Islet precursor cell (in vitro differentiated cells): ENCODE measurements around the gene FGFR2.

ENCODE experiments used
- DNase-seq: peaks from one replicate; pipeline ENCODE4 v3.0.0-alpha.2; 2018

FGFR2 gene

DNA sequence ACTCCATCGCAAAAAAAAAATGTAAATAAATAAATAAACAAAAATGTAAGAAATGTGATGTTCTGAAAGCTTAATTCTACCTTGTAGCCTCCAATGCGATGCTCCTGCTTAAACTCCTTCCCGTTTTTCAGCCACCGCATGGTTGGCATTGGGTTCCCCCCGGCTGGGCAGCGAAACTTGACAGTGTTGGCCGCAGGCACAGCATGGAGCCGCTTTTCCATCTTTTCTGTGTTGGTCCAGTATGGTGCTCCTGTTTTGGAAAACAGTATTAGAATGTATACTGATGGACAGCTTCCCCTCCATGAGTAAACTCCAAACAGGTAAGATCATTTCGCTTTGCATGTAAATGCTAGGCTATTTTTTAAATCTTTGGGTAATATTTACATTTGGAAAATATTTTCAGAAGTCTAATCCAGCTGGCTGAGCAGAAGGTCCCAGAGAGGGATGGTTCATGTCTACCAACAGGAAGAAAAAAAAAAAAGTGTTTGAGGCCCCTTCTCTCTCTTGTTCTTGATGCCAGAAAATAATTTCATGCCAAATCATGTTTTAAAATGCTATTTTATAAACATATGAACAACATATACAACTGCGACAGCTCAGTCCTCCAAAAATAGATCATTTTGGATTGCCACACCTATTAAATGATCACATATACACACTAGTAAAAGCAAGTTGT lies 46.9 kb downstream of the FGFR2 start:
- no peak for DNase-seq

DNA sequence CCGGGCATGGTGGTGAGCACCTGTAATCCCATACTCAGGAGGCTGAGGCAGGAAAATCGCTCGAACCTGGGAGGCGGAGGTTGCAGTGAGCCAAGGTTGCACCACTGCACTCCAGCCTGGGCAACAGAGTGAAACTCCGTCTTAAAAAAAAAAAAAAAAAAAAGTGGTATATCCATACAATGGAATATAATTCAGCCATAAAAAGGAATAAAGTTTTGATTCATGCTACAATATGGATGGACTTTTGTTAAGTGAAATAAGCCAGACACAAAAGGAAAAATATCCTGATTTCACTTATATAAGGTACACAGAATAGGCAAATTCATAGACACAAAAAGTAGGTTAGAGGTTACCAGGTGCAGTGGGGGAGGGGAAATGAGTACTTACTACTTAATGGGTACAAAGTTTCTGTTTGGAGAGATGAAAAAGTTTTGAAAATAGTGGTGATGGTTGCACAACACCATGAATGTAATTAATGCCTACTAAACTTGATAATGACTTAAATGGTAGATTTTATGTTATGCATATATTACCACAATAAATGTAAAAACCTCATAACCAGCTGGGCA lies 53.9 kb downstream of the FGFR2 start:
- DNase-seq, result no peak

- DNase-seq, result no peak
Observed at GRCh38 chr10:121543545-121543944, 54.7 kb downstream of the FGFR2 start.

DNA sequence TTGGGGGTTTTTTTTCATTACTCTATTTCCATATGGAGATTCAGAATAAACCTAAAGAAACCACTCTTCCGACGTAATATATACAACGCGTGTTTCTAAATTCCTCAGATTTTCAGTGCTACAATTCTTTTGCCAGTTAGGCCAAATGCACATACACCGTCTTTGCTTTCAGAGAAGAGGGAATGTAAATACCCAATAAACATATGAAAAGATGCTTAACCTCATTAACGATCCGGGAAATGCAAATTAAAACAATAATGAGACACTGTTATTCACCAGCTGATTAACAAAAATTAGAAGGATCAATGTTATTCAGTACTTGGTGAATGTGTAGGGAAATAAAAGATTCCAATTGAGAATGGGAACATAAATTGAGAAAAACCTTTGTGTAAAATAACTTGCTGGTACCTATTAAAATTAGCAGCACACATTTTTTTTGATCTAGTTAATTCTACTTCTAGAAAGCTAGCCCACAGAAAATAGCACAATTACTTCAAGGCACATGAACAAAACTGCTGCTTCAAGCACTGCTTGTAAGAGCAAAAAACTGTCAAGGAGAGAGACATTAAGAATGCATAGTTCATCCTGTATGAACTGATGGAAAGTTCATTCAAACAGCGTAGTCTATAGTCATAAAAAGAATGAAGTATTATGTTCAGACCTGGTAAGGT lies 56.7 kb downstream of the FGFR2 start:
- no peak for DNase-seq

DNA sequence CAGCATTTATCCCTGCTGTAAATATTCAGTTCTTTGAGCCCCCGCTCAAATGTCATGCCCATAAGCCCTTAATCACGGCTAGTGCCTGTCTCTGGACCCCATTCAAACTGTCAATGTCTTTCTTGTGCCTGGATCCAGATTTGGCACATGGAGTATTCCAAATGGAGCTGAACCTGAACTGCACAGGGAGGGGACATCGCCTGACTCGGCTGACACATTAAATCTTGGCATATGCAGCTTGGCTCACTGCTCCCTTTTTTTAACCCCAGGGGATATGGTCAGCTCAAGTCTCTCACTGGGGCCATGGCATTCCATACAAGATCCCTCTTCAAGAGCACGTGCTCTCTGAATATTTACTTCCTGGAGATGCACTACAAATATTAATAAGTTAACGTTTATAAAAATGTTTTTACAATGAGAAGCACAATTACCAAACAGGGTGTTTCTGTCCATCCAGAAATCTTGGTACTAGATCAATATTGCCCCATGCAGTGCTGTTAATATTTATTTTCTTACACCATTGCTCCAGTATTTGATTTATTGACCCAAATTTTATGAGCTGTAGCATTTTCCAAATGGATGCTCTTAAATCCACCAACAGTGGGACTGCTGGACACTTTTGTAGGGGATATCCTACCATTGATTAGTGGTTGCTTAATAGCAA lies 57.4 kb downstream of the FGFR2 start:
- no peak for DNase-seq

DNA sequence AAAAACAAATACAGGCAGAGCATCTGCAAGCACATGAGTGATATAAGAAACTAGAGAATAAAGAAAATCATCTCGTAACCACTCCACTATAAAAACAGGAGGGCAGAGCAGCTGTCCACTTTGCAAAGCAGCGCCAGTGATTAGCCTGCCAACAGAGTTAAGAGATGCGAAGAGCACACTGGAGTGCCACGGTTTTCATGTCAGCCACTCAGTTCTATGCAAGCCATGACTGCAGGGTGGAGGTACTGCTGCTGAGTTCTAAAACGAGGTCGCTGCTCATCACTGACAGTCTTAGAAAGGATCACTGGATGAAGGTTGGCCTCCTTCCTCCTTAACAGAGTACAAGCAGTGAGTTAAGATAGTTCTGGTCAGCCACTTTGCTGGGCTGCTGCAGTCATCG lies 58.5 kb downstream of the FGFR2 start:
- no peak for DNase-seq

- no peak for DNase-seq
Observed at GRCh38 chr10:121536310-121536913, 61.8 kb downstream of the FGFR2 start.

- no peak for DNase-seq
Observed at GRCh38 chr10:121535381-121535780, 62.9 kb downstream of the FGFR2 start.

DNA sequence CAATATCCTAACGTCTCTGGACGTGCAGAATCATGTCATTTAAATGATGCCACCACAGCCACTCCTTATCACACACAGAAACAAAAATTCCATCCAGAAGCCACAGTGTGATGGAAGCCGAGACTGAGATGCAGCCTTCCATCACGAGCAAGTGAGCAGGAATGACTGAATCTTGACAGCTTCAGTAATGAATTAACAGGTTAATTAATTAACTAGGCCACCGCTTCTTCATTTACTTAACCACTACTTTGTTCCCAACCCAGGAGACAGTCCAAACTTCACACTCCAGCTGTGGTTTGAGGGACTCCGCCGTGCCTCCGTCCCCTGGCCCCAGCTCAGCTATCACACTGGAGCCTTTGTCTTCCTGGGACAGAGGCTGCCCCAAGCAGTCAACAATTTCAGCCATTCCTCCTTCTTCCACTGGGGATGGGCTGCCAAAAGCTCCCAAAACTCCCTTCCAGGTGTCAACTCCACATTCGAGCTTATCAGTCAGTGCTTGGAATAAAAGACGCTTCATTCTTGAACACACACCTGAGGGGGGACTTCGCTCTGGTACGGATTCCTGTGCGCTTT lies 65.9 kb downstream of the FGFR2 start:
- DNase-seq, result no peak

- no peak for DNase-seq
Observed at GRCh38 chr10:121531830-121532178, 66.4 kb downstream of the FGFR2 start.

DNA sequence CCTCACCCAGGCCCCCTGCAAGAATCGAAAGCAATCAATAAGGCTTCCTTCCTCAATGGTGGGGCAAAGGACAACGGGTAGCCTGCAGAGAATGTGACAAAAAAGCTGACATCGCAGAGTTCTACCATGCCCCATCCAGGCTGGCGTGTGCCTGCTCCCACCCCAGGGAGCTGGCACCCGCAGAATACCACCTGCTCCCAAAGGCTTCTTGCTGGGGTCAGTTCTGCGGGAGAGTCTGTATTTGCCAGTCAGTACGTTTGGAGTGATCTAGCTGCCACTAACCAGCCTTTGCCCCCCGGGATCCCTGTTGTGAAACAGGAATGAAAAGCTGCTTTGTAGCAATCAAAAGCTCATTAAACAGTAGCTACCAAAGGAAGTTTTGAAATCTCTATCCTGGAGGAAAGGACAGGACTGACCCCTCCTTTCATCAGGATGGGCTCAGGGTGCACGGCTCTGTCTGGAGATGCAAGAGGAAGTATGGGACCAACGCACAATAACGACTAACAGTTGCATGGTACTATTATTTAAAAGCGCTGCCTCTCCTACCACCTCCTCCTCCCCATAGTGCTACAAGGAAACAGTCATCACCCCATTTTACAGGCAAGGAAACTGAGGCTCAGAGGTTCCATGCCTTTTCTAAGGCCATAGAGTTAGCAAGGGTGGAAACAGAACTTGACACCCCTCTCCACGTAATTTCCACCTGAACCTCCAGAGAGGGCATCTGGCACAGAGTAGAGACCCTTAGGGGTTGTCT lies 67.0 kb downstream of the FGFR2 start:
- no peak for DNase-seq

DNA sequence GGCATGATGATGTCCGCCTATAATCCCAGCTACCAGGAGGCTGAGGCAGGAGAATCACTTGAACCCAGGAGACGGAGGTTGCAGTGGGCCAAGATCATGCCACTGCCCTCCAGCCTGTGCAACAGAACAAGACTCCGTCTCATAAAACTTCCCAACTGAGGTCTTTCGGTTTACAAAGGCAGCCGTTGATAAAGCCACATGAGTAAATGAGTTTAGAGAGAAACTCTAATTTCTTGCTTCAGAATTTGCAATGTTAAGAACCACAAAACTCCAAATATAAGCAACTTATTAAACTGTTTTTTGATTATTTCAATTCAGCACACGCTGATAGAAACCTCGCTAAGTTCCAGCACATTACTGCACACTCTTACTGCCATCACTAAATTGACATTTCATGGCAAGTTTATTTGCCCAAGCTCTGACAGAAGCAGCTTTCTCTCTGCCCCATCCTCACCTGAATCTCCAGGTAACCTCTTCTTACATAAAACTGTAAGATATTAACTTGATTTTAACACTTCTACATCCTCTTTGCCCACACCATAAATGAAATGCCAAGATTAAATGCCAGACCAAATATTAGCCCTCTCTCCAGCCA lies 67.7 kb downstream of the FGFR2 start:
- no peak for DNase-seq

DNA sequence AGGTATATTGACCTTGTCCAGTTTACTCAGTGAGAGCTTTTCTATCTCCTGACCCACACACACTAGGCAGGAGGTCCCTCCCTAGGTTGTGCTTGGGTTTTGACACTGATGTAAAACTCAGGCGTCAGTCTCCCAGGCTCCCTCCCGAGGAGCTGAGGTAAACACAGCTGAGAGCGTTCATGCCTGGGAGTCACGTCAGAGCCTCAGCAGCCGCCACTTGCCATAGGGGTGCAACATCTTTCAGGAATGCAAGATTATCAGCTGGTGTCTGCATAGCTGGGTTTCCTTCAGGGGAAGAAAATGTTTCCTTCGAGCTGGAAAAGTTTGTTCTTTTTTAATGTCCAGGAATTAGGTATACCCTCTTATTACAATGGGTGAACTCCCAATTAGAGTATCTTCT lies 70.6 kb downstream of the FGFR2 start:
- DNase-seq, result peak; percentile 93

DNA sequence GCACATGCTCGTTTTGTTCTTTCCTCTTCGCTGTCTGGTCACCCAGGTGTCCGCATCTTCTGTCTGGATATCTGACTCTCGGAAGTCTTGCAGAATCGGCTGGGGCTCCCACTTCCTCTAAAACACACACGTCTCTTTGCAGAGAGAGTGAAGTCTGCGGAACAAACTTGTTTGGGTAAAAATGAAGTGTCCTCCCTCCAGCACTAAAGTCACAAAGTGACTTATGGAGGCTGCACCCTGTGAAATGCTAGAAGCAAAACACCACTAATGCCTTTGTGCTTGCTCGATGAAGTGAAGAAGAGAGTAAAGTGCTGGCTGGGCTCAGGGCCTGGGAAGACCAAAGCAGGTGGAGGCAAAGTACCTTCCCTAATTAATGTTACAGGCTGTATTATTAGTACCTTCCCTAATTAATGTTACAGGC lies 71.4 kb downstream of the FGFR2 start:
- DNase-seq, result no peak

GRCh38 chr10:121526135-121526790 lies 72.0 kb downstream of the FGFR2 start:
- no peak for DNase-seq

DNA sequence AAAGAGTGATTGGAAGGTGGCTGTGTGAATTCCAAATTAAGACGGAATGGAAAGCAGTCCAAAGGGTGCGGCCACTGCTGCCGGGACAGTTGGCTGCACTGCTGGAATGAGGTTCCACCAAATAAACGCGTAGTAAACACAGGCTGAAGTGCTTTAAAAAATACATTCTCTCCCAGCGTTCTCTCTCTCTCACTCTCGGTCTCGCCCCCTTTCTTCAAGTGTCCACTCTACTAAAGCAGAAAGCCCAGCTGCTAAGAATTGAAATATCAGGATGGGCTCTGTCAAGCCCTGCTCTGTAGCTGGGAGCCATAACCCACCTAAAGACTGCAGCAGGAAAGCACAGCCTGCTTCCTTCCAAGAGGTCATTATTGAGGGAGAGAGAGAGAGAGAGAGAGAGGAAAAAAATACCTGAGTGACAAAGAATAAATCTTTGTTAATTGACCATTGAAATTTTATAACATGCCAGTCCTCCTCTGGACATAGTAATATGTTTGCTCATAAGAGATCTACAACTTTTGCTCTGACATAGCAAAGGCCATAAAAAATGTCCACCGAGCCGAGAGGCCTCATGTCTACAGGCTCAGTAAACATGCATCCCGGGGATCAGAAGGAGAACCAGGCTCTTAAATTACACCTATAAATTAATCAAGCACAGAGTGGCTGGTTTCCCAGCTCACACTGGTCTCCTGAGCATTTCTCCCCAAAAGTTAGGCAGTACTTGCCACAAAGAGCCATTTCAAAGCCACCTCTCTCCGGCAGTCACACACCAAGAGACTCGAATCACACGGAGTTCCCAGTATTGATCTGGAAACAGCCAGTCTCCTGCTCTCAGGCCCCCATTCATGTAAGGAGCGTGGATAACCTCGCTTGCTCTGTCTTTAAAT lies 72.8 kb downstream of the FGFR2 start:
- no peak for DNase-seq

GRCh38 chr10:121524157-121524817 lies 74.0 kb downstream of the FGFR2 start:
- DNase-seq, result no peak

DNA sequence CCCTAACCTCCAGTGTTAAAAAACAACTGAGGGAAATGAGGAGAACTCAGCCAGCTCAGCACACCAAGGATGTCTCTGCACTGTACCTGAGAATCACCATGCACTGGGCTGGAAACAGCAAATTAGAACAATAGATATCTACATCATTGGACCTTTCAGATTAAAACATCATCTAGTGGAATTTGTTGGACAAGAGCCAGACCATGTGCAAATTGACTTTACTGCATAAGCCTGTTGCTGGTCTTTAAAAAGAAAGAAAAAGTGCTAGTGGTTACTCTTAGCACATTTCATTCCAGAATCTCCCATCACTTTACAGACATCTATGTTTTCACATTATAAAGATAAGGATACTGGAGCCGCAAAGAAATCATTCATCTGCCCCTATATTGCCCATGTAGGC lies 75.4 kb downstream of the FGFR2 start:
- DNase-seq, result no peak

DNA sequence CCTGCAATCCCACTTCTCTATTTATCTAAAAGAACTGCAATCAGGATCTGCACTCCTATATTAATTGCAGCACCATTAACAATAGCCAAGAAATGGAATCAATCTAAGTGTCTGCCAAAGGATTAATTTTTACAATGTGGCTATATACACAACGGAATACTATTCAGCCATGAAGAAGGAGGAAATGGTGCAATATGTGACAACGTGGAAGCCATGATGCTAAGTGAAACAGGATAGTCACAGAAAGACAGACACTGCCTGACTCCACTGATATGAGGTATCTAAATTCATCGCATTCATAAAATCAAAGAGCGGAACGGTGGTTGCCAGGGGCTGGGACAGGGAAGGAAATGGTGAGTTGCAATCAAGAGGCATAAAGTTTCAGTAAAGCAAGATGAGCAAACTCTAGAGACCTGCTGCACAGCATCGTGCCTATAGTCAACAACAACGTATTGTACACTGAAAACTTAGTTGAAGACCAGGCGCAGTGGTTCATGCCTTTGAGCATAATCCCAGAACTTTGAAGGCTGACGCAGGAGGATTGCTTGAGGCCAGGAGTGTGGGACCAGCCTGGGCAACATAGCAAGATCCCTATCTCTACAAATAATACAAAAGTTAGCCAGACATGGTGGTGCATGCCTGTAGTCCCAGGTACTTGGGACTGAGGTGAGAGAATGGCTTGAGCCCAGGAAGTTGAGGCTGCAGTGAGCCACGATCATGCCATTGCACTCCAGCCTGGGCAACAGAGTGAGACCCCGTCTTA lies 76.3 kb downstream of the FGFR2 start:
- no peak for DNase-seq
